ENCODE results near the gene CELF3. TPM values are rescaled to one million over a fixed set of nuclear protein-coding genes. Genes with fewer than 3 reads are reported as not detected.
"Not testable (repeated sequence)": the region's sequence is repeated elsewhere in the genome, so short reads cannot be mapped to it uniquely, and the experiment has no call there.

The CELF3 gene
- total RNA-seq, 1 experiment from 2014 or later = not detected

GRCh38 chr1:151689494-151689893 lies 27.1 kb downstream of the CELF3 start:
- TF ChIP-seq CTCF (IDR thresholded peaks at IDR 0.05; ENCODE audit: unreplicated experiment) = no peak
- intact Hi-C loops (cut with micrococcal nuclease) = no loop called here
- CTCF ChIA-PET = interaction anchor here (0.7 to 1.1 kb wide), 3 partner anchors 45 to 195 kb away, joined by 3 read pairs; no protein-coding TSS in a partner anchor
- POLR2A ChIA-PET = no interaction called here
- Mint-ChIP-seq H3K36me3 (ENCODE audit: insufficient read depth, unreplicated experiment) (peaks cover 62% of the 10 kb centered on the region), H3K4me3 (ENCODE audit: unreplicated experiment) (no peak overlapping the region), H3K9me3 (ENCODE audit: unreplicated experiment) (no peaks in the 10 kb centered on the region), H3K27me3 (ENCODE audit: insufficient read depth, unreplicated experiment) (no peaks in the 10 kb centered on the region), H3K4me1 (ENCODE audit: insufficient read depth, unreplicated experiment) (no peaks in the 10 kb centered on the region), H3K27ac (ENCODE audit: low read depth, unreplicated experiment) (no peak overlapping the region)
- DNase-seq (ENCODE audit: unreplicated experiment) = no peak
- BruUV-seq (replicated peaks) = no TSS peak

- ChIA-PET POLR2A (interaction anchor here (0.6 kb wide), 1 partner anchor 611 kb away, joined by 3 read pairs; no protein-coding TSS in a partner anchor), CTCF (interaction anchor here (0.8 to 1.4 kb wide), 4 partner anchors 48 to 150 kb away, joined by 3 to 6 read pairs (median 3); no protein-coding TSS in a partner anchor)
- Mint-ChIP-seq H3K36me3 (ENCODE audit: insufficient read depth, unreplicated experiment) (peaks cover 44% of the 10 kb centered on the region), H3K27me3 (ENCODE audit: insufficient read depth, unreplicated experiment) (no peaks in the 10 kb centered on the region), H3K27ac (ENCODE audit: low read depth, unreplicated experiment) (no peak overlapping the region), H3K4me1 (ENCODE audit: insufficient read depth, unreplicated experiment) (peaks cover 5% of the 10 kb centered on the region), H3K4me3 (ENCODE audit: unreplicated experiment) (no peak overlapping the region), H3K9me3 (ENCODE audit: unreplicated experiment) (no peaks in the 10 kb centered on the region)
- DNase-seq (ENCODE audit: unreplicated experiment) = no peak
- no peak for TF ChIP-seq CTCF (IDR thresholded peaks at IDR 0.05; ENCODE audit: unreplicated experiment)
- BruUV-seq (replicated peaks) = no TSS peak
- intact Hi-C loops (cut with micrococcal nuclease) = no loop called here
Observed at GRCh38 chr1:151686561-151686960, 30.0 kb downstream of the CELF3 start.

- no peaks in the 10 kb centered on the region for H3K9me3 Mint-ChIP-seq (ENCODE audit: unreplicated experiment)
- H3K4me3 Mint-ChIP-seq (ENCODE audit: unreplicated experiment) = no peak overlapping the region
- BruUV-seq (replicated peaks) = no TSS peak
- H3K4me1 Mint-ChIP-seq (ENCODE audit: insufficient read depth, unreplicated experiment) = peaks cover 18% of the 10 kb centered on the region
- no peak overlapping the region for H3K27ac Mint-ChIP-seq (ENCODE audit: low read depth, unreplicated experiment)
- DNase-seq (ENCODE audit: unreplicated experiment) = no peak
- H3K27me3 Mint-ChIP-seq (ENCODE audit: insufficient read depth, unreplicated experiment) = no peaks in the 10 kb centered on the region
- peaks cover 39% of the 10 kb centered on the region for H3K36me3 Mint-ChIP-seq (ENCODE audit: insufficient read depth, unreplicated experiment)
- ChIA-PET CTCF (interaction anchor here (0.5 to 2.2 kb wide), 6 partner anchors 9 to 225 kb away, joined by 3 to 20 read pairs (median 4); partner anchors contain the start of gene POGZ), POLR2A (interaction anchor here (0.9 to 1.1 kb wide), 3 partner anchors 43 to 173 kb away, joined by 3 to 4 read pairs (median 4); partner anchors contain the start of genes CGN and MRPL9)
- no peak for TF ChIP-seq CTCF (IDR thresholded peaks at IDR 0.05; ENCODE audit: unreplicated experiment)
- intact Hi-C loops (cut with micrococcal nuclease) = no loop called here
Observed at GRCh38 chr1:151684128-151684527, 32.5 kb downstream of the CELF3 start.

GRCh38 chr1:151682901-151683300 lies 33.7 kb downstream of the CELF3 start:
- H3K27me3 Mint-ChIP-seq (ENCODE audit: insufficient read depth, unreplicated experiment); H3K9me3 Mint-ChIP-seq (ENCODE audit: unreplicated experiment); H3K27ac Mint-ChIP-seq (ENCODE audit: low read depth, unreplicated experiment); H3K4me3 Mint-ChIP-seq (ENCODE audit: unreplicated experiment); BruUV-seq (replicated peaks); DNase-seq (ENCODE audit: unreplicated experiment); intact Hi-C loops (cut with micrococcal nuclease): not testable (repeated sequence)
- ChIA-PET POLR2A (interaction anchor here (0.9 kb wide), 1 partner anchor 81 kb away, joined by 3 read pairs; the partner anchor contains the start of gene MRPL9), CTCF (interaction anchor here (1.0 to 2.2 kb wide), 3 partner anchors 10 to 89 kb away, joined by 5 to 14 read pairs (median 6); no protein-coding TSS in a partner anchor)
- Mint-ChIP-seq H3K36me3 (ENCODE audit: insufficient read depth, unreplicated experiment) (peaks cover 34% of the 10 kb centered on the region), H3K4me1 (ENCODE audit: insufficient read depth, unreplicated experiment) (peaks cover 18% of the 10 kb centered on the region)
